ENCODE data around the gene ZMYND8. TPM values are rescaled to one million over a fixed set of nuclear protein-coding genes. Genes with fewer than 3 reads are reported as not detected.
A peak's percentile ranks its signal among the peaks of the same experiment; 100 is the strongest.

Gene ZMYND8
- total RNA-seq, 1 donor from 2014 or later: 42.6 TPM

- no peak overlapping the region for H3K27ac Mint-ChIP-seq
- H3K9me3 Mint-ChIP-seq: no peaks in the 10 kb centered on the region
- no peak for DNase-seq (ENCODE audit: low spot score)
- no peaks in the 10 kb centered on the region for H3K4me1 Mint-ChIP-seq (ENCODE audit: low read depth)
- no peak overlapping the region for H3K4me3 Mint-ChIP-seq
- intact Hi-C loops (cut with micrococcal nuclease): no loop called here
- H3K27me3 Mint-ChIP-seq (ENCODE audit: insufficient read depth): no peaks in the 10 kb centered on the region
- peaks cover 29% of the 10 kb centered on the region for H3K36me3 Mint-ChIP-seq (ENCODE audit: low read depth)
Measured at GRCh38 chr20:47238780-47239718, 117.5 kb downstream of the ZMYND8 start.

DNA sequence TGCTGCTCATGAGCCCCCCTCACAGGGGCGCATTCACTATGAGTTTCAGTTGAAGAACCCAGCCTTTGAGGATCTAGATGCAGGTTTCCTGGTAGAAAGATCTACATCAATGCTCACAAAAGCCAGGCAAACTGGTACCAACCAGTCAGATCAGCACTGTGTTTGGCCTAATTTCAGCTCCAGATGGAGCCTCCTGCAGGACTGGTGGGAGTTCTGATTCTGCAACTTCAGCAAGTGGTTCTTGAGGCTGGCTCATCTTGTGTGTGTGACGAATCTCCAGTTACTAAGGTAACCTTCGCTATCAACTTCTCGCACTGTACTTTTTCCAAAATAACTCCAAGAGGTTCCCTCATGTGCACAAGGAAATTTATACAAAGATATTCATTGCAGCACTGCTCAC is 118.8 kb downstream of the ZMYND8 start:
- no peak for DNase-seq (ENCODE audit: low spot score)
- no peaks in the 10 kb centered on the region for H3K4me1 Mint-ChIP-seq (ENCODE audit: low read depth)
- no peaks in the 10 kb centered on the region for H3K27me3 Mint-ChIP-seq (ENCODE audit: insufficient read depth)
- intact Hi-C loops (cut with micrococcal nuclease): no loop called here
- peaks cover 25% of the 10 kb centered on the region for H3K36me3 Mint-ChIP-seq (ENCODE audit: low read depth)
- H3K9me3 Mint-ChIP-seq: no peaks in the 10 kb centered on the region
- H3K27ac Mint-ChIP-seq: no peak overlapping the region
- H3K4me3 Mint-ChIP-seq: no peak overlapping the region

GRCh38 chr20:47236639-47236900 is 119.9 kb downstream of the ZMYND8 start:
- H3K27ac Mint-ChIP-seq: no peak overlapping the region

DNA sequence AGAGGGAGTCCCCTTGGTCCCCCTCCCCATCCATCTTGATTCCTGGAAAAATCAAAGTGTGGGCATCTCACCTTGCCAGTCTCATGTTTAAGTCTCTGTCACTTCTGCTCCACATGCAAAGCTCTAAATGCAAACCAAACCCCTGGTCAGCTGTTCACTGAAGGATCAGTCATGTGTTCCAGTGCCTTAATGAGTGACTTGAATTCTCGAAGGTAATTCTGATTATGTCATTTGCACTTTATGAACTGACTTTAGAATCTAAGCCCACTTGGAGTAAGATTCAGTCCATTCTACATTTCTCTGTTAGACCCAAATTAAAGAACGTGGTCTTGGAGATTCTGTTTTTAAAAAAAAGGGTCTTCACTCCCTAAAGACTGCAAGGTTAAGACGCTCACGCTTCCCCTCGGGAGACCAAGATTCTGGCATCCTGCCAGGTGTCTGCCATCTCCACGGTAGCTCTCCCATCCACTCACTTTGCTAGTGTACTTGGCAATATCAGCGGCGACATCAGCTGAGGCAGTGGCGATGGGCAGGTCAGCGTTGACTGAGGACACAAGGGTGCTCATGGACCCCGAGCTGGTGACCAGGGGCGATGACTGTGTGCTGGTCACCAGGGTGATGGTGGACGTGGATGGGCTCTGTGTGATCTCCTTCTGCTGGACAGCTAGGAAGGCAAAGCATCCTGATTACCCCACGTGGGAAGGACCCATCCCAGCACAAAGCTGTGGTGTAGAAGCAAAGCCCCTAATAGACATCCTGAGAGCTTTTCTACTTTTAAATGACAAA is 120.5 kb downstream of the ZMYND8 start:
- Mint-ChIP-seq H3K36me3 (ENCODE audit: low read depth) (peaks cover 31% of the 10 kb centered on the region), H3K4me1 (ENCODE audit: low read depth) (no peaks in the 10 kb centered on the region), H3K9me3 (no peaks in the 10 kb centered on the region), H3K27ac (no peak overlapping the region), H3K4me3 (no peak overlapping the region), H3K27me3 (ENCODE audit: insufficient read depth) (no peaks in the 10 kb centered on the region)
- intact Hi-C loops (cut with micrococcal nuclease): no loop called here
- no peak for DNase-seq (ENCODE audit: low spot score)

More at GRCh38 chr20:47236639-47236900, 119.9 kb downstream of the ZMYND8 start:
- Mint-ChIP-seq H3K27me3 (ENCODE audit: insufficient read depth) (no peaks in the 10 kb centered on the region), H3K36me3 (ENCODE audit: low read depth) (peaks cover 27% of the 10 kb centered on the region), H3K4me1 (ENCODE audit: low read depth) (no peaks in the 10 kb centered on the region), H3K9me3 (no peaks in the 10 kb centered on the region), H3K4me3 (no peak overlapping the region)
- intact Hi-C loops (cut with micrococcal nuclease): no loop called here
- no peak for DNase-seq (ENCODE audit: low spot score)

- no peaks in the 10 kb centered on the region for H3K9me3 Mint-ChIP-seq
- H3K4me1 Mint-ChIP-seq (ENCODE audit: low read depth): no peaks in the 10 kb centered on the region
- DNase-seq (ENCODE audit: low spot score): no peak
- peaks cover 36% of the 10 kb centered on the region for H3K36me3 Mint-ChIP-seq (ENCODE audit: low read depth)
- no peaks in the 10 kb centered on the region for H3K27me3 Mint-ChIP-seq (ENCODE audit: insufficient read depth)
- H3K4me3 Mint-ChIP-seq: no peak overlapping the region
- intact Hi-C loops (cut with micrococcal nuclease): no loop called here
- no peak overlapping the region for H3K27ac Mint-ChIP-seq
Measured at GRCh38 chr20:47235111-47235510, 121.4 kb downstream of the ZMYND8 start.

DNA sequence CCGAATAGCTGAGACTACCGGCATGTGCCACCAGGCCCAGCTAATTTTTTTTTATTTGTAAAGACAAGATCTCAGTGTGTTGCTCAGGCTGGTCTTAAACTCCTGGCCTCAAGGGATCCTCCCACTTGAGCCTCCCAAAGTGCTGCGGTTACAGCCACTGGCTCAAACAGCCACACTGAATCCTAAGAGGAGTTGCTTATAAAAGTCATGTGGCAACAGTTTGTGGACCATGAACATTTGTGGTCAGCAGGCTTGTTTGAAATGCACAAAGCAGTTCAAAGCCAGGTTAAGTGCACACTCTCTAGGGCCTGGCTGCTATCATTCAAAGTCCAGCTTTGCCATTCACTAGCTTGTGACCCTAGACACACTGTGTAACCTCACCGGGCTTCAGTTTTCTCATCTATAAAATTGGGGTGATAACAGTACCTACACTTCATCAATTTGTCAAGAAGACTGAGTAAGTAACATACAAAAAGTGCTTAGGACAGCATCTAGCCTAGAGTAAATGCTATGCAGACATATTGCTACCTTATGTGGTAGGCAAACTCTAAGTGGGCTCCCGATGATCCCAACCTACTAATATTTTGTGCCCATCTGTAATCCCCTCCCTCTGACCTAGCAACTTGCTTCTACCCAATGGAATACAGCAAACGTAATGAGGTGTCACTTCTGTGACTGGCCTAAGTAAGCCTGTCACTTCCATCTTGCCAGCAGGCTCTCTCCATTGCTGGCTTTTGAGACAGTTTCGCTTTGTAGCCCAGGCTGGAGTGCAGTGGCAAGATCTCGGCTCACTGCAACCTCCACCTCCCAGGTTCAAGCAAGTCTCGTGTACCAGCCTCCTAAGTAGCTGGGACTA is 122.9 kb downstream of the ZMYND8 start:
- Mint-ChIP-seq H3K4me3 (no peak overlapping the region), H3K9me3 (no peaks in the 10 kb centered on the region), H3K27me3 (ENCODE audit: insufficient read depth) (no peaks in the 10 kb centered on the region), H3K36me3 (ENCODE audit: low read depth) (peaks cover 35% of the 10 kb centered on the region), H3K27ac (no peak overlapping the region), H3K4me1 (ENCODE audit: low read depth) (no peaks in the 10 kb centered on the region)
- DNase-seq (ENCODE audit: low spot score): no peak
- intact Hi-C loops (cut with micrococcal nuclease): no loop called here

DNA sequence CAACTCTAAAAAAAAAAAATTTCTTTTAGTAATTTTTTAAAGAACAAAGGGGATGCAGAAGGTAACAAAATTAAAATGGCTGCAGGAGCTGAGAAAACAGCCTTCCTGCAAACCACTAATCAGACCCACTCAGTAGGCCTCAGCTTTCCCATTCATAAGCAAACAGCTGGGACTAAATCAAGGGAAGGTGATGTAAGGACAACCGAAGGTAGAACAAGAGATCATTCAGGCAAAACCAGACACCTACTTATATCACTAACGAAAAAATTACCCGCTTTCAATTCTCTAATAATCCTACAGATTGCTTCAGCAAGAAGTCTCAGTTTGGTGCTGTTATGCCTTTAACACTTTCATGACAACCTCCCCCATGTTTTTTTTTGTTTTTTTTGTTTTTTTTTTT is 124.0 kb downstream of the ZMYND8 start:
- Mint-ChIP-seq H3K36me3 (ENCODE audit: low read depth) (peaks cover 30% of the 10 kb centered on the region), H3K27ac (no peak overlapping the region), H3K4me3 (no peak overlapping the region), H3K9me3 (no peaks in the 10 kb centered on the region), H3K27me3 (ENCODE audit: insufficient read depth) (no peaks in the 10 kb centered on the region), H3K4me1 (ENCODE audit: low read depth) (no peaks in the 10 kb centered on the region)
- intact Hi-C loops (cut with micrococcal nuclease): no loop called here
- no peak for DNase-seq (ENCODE audit: low spot score)

GRCh38 chr20:47231382-47232039 is 125.0 kb downstream of the ZMYND8 start:
- no peak for DNase-seq (ENCODE audit: low spot score)
- Mint-ChIP-seq H3K27me3 (ENCODE audit: insufficient read depth) (no peaks in the 10 kb centered on the region), H3K4me1 (ENCODE audit: low read depth) (no peaks in the 10 kb centered on the region), H3K4me3 (no peak overlapping the region), H3K9me3 (no peaks in the 10 kb centered on the region), H3K27ac (no peak overlapping the region), H3K36me3 (ENCODE audit: low read depth) (peaks cover 27% of the 10 kb centered on the region)
- intact Hi-C loops (cut with micrococcal nuclease): no loop called here

- H3K27ac Mint-ChIP-seq: peak overlapping the region; percentile 18
- peaks cover 26% of the 10 kb centered on the region for H3K36me3 Mint-ChIP-seq (ENCODE audit: low read depth)
- no peak overlapping the region for H3K4me3 Mint-ChIP-seq
- no peaks in the 10 kb centered on the region for H3K4me1 Mint-ChIP-seq (ENCODE audit: low read depth)
- no peak for DNase-seq (ENCODE audit: low spot score)
- H3K27me3 Mint-ChIP-seq (ENCODE audit: insufficient read depth): no peaks in the 10 kb centered on the region
- intact Hi-C loops (cut with micrococcal nuclease): no loop called here
- H3K9me3 Mint-ChIP-seq: no peaks in the 10 kb centered on the region
Measured at GRCh38 chr20:47230811-47231256, 125.7 kb downstream of the ZMYND8 start.

- Mint-ChIP-seq H3K4me1 (ENCODE audit: low read depth) (no peaks in the 10 kb centered on the region), H3K27me3 (ENCODE audit: insufficient read depth) (no peaks in the 10 kb centered on the region), H3K27ac (no peak overlapping the region), H3K9me3 (no peaks in the 10 kb centered on the region), H3K36me3 (ENCODE audit: low read depth) (peaks cover 32% of the 10 kb centered on the region), H3K4me3 (no peak overlapping the region)
- no peak for DNase-seq (ENCODE audit: low spot score)
- intact Hi-C loops (cut with micrococcal nuclease): no loop called here
Measured at GRCh38 chr20:47228654-47229053, 127.8 kb downstream of the ZMYND8 start.

DNA sequence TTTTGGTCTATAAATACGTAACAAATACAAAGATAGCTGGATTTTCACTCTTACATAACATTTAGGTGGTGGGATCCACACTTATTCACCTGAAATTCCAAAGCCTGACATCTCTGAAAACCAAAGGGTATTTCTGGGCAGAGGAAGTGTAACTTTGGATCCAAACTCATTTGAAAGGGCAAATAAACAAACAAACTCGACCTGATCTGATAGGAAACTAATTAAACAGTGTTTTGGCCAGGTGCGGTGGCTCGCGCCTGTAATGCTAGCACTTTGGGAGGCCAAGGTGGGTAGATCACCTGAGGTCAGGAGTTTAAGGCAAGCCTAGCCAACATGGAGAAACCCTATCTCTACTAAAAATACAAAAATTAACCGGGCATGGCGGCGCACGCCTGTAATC is 128.9 kb downstream of the ZMYND8 start:
- H3K9me3 Mint-ChIP-seq: no peaks in the 10 kb centered on the region
- peaks cover 32% of the 10 kb centered on the region for H3K36me3 Mint-ChIP-seq (ENCODE audit: low read depth)
- H3K4me3 Mint-ChIP-seq: no peak overlapping the region
- intact Hi-C loops (cut with micrococcal nuclease): no loop called here
- no peak for DNase-seq (ENCODE audit: low spot score)
- H3K4me1 Mint-ChIP-seq (ENCODE audit: low read depth): no peaks in the 10 kb centered on the region
- H3K27me3 Mint-ChIP-seq (ENCODE audit: insufficient read depth): no peaks in the 10 kb centered on the region
- no peak overlapping the region for H3K27ac Mint-ChIP-seq

- intact Hi-C loops (cut with micrococcal nuclease): no loop called here
- no peaks in the 10 kb centered on the region for H3K4me1 Mint-ChIP-seq (ENCODE audit: low read depth)
- H3K4me3 Mint-ChIP-seq: no peak overlapping the region
- no peaks in the 10 kb centered on the region for H3K27me3 Mint-ChIP-seq (ENCODE audit: insufficient read depth)
- DNase-seq (ENCODE audit: low spot score): no peak
- no peaks in the 10 kb centered on the region for H3K9me3 Mint-ChIP-seq
- no peak overlapping the region for H3K27ac Mint-ChIP-seq
- peaks cover 35% of the 10 kb centered on the region for H3K36me3 Mint-ChIP-seq (ENCODE audit: low read depth)
Measured at GRCh38 chr20:47227119-47227518, 129.4 kb downstream of the ZMYND8 start.
